HL-60 (cell line): ENCODE results near the gene MCEMP1.

Experiments used
- GABPA ChIP-seq: IDR thresholded peaks from 2 replicates; pipeline ENCODE4 v1.6.1; 2012; ENCODE audit warnings: low read depth
- POLR2AphosphoS5 ChIP-seq: IDR thresholded peaks from 2 replicates; pipeline ENCODE4 v1.6.1; 2012; ENCODE audit warnings: low read depth
- TF ChIP-seq, protein P1 (sequence below): IDR thresholded peaks from one replicate; pipeline ENCODE4 v1.5.1; 2011; ENCODE audit warnings: low read length, control low read depth, inconsistent platforms; ENCODE audit not compliant: insufficient read depth

DNA sequence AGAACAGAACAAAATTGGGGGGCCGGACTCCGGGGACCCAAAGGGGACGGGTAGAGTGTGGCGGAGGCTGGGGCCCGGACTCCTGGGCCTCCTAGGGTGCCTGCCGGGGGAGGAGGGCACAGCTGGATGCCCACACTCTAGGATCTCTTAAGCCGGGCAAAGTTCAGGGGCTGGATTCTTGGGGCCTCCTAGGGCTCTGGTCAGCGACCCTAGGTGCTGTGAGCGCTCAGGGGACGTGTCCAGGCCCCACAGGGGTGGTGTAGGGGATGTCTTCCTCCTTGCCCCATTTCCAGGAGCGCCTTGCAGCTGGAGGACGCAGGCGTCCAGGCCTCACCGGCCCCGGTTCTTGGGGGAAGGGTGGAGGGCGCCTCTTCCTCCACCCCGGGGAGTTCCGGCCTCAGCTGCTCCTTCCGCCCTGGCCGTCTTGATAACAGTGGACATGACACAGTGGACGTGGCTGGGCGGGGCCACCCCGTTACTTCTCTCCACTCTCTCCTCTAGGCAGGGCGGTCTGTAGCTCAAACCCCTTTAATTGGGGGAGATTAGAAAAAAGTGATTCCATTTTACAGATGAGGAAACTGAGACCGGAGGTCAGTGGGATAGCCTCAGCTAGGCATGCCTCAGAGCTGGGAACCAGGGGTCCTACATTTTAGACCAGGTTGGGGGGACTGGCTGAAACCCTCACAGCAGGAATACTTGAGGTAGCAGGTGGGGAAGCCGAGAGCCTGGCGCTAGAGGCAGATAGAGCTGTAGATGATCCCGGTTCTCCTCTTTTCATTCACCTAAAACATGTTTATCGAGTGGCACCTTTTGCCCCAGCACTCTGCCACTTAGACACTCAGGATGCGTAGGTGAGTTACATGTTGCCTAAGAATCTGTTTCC lies 39.3 kb upstream of the MCEMP1 start:
- TF ChIP-seq, protein P1, sequence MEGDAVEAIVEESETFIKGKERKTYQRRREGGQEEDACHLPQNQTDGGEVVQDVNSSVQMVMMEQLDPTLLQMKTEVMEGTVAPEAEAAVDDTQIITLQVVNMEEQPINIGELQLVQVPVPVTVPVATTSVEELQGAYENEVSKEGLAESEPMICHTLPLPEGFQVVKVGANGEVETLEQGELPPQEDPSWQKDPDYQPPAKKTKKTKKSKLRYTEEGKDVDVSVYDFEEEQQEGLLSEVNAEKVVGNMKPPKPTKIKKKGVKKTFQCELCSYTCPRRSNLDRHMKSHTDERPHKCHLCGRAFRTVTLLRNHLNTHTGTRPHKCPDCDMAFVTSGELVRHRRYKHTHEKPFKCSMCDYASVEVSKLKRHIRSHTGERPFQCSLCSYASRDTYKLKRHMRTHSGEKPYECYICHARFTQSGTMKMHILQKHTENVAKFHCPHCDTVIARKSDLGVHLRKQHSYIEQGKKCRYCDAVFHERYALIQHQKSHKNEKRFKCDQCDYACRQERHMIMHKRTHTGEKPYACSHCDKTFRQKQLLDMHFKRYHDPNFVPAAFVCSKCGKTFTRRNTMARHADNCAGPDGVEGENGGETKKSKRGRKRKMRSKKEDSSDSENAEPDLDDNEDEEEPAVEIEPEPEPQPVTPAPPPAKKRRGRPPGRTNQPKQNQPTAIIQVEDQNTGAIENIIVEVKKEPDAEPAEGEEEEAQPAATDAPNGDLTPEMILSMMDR: no peak
- TF ChIP-seq POLR2AphosphoS5: 0 out of 2 replicates have a peak, but pooled peaks have one; percentile 4
- TF ChIP-seq GABPA: no peak; the same call in none of the 2 replicates
